Liver (tissue), 9 donors: ENCODE results near the gene SERHL2. TPM values are rescaled to one million over a fixed set of nuclear protein-coding genes. Genes with fewer than 3 reads are reported as not detected.
A peak's percentile ranks its signal among the peaks of the same experiment; 100 is the strongest.

Experiments used
- DNase-seq: peaks from one replicate; pipeline ENCODE4 v3.0.0-alpha.2; 2017; ENCODE audit warnings: low spot score
- H3K27ac ChIP-seq, 2 donors: one replicate each; pipeline ENCODE4 v1.7.0; 2013; ENCODE audit warnings: inconsistent platforms in 2 of 2, low read length in 2 of 2, control low read depth in 1 of 2, low read depth in 1 of 2, mild to moderate bottlenecking in 1 of 2
- H3K27me3 ChIP-seq, 4 donors: one replicate each; pipeline versions ENCODE4 v1.6.1 to v1.7.0; 2013; ENCODE audit warnings: low read length in 3 of 4, inconsistent platforms in 1 of 4, mild to moderate bottlenecking in 1 of 4, moderate library complexity in 1 of 4; ENCODE audit not compliant: control insufficient read depth in 4 of 4, insufficient read depth in 4 of 4
- H3K36me3 ChIP-seq, 4 donors: one replicate each; pipeline versions ENCODE4 v1.6.1 to v1.7.0; 2013; ENCODE audit warnings: low read length in 3 of 4, mild to moderate bottlenecking in 3 of 4, low read depth in 1 of 4, moderate library complexity in 1 of 4; ENCODE audit not compliant: control insufficient read depth in 4 of 4, insufficient read depth in 3 of 4
- H3K4me1 ChIP-seq, 4 donors: one replicate each; pipeline versions ENCODE4 v1.6.1 to v1.7.0; 2013; ENCODE audit warnings: low read length in 3 of 4, mild to moderate bottlenecking in 3 of 4, moderate library complexity in 1 of 4; ENCODE audit not compliant: control insufficient read depth in 4 of 4, insufficient read depth in 4 of 4
- H3K4me3 ChIP-seq, 3 donors: one replicate each; pipeline versions ENCODE4 v1.6.1 to v1.7.0; 2013; ENCODE audit warnings: low read length in 3 of 3, control low read depth in 1 of 3, low read depth in 1 of 3, mild to moderate bottlenecking in 1 of 3
- H3K9ac ChIP-seq, 2 donors: one replicate each; pipeline ENCODE4 v1.7.0; 2013; ENCODE audit warnings: low read length in 2 of 2, mild to moderate bottlenecking in 2 of 2, moderate library complexity in 2 of 2, control low read depth in 1 of 2, low read depth in 1 of 2
- H3K9me3 ChIP-seq, 4 donors: one replicate each; pipeline versions ENCODE4 v1.6.1 to v1.7.0; 2013; ENCODE audit warnings: low read length in 3 of 4; ENCODE audit not compliant: control insufficient read depth in 4 of 4
- EGR1 ChIP-seq, 2 donors: IDR thresholded peaks; 2 replicates each; pipeline ENCODE4 v1.6.1; 2016 to 2018; ENCODE audit warnings: antibody characterized with exemption in 2 of 2, low read depth in 2 of 2
- FOXA1 ChIP-seq: IDR thresholded peaks from 2 replicates; pipeline ENCODE4 v1.6.1; 2016; ENCODE audit warnings: antibody characterized with exemption
- FOXA2 ChIP-seq: IDR thresholded peaks from 2 replicates; pipeline ENCODE4 v1.6.1; 2016; ENCODE audit warnings: antibody characterized with exemption
- GABPA ChIP-seq, 2 donors: IDR thresholded peaks in 1 of 2; conservative IDR thresholded peaks in 1 of 2; 2 replicates each; pipeline ENCODE4 v1.6.1; 2016; ENCODE audit warnings: antibody characterized with exemption in 2 of 2, mild to moderate bottlenecking in 1 of 2, moderate library complexity in 1 of 2
- HNF4A ChIP-seq, 2 donors: conservative IDR thresholded peaks; 2 replicates each; pipeline ENCODE4 v1.6.1; 2016; ENCODE audit warnings: antibody characterized with exemption in 2 of 2, mild to moderate bottlenecking in 2 of 2
- HNF4G ChIP-seq: IDR thresholded peaks from 2 replicates; pipeline ENCODE4 v1.6.1; 2016; ENCODE audit warnings: antibody characterized with exemption
- JUND ChIP-seq, 2 donors: IDR thresholded peaks; 2 replicates each; pipeline ENCODE4 v1.6.1; 2016; ENCODE audit warnings: antibody characterized with exemption in 2 of 2
- MAX ChIP-seq: IDR thresholded peaks from 2 replicates; pipeline ENCODE4 v1.6.1; 2016; ENCODE audit warnings: antibody characterized with exemption
- NR2F2 ChIP-seq: IDR thresholded peaks from 2 replicates; pipeline ENCODE4 v1.6.1; 2016; ENCODE audit warnings: antibody characterized with exemption
- RAD21 ChIP-seq, 2 donors: IDR thresholded peaks; 2 replicates each; pipeline ENCODE4 v1.6.1; 2016; ENCODE audit warnings: antibody characterized with exemption in 2 of 2, mild to moderate bottlenecking in 2 of 2
- RXRA ChIP-seq, 2 donors: IDR thresholded peaks; 2 replicates each; pipeline ENCODE4 v1.6.1; 2017 to 2018; ENCODE audit warnings: antibody characterized with exemption in 2 of 2, mild to moderate bottlenecking in 1 of 2
- SP1 ChIP-seq: IDR thresholded peaks from 2 replicates; pipeline ENCODE4 v1.6.1; 2018; ENCODE audit warnings: antibody characterized with exemption, mild to moderate bottlenecking
- TAF1 ChIP-seq: conservative IDR thresholded peaks from 2 replicates; pipeline ENCODE4 v1.6.1; 2016; ENCODE audit warnings: antibody characterized with exemption, mild to moderate bottlenecking
- YY1 ChIP-seq: IDR thresholded peaks from 2 replicates; pipeline ENCODE4 v1.6.1; 2016; ENCODE audit warnings: antibody characterized with exemption, mild to moderate bottlenecking
- WGBS: extraction: QIAGEN DNeasy Blood & Tissue Kit; methylation state at CpG from one replicate; pipeline ENCODE4 v1.1.7; 2013; 5-methylcytosine and 5-hydroxymethylcytosine counted together
- polyA plus RNA-seq, 2 donors: library from polyadenylated mRNA; stranded (reverse) in 1 of 2; unstranded in 1 of 2; fragments of 200-250 nt in 1 of 2; fragments of >200 nt in 1 of 2; fragmentation: Nextera tagmentation in 1 of 2; extraction: Ambion mirVana in 1 of 2; gene quantifications; one replicate each; pipeline versions ENCODE4 v1.2.1 to v1.2.3, GENCODE V29; 2013 to 2015
- total RNA-seq, 2 donors: library from RNA; depleted of rRNA; stranded (reverse); fragments of >200 nt; gene quantifications; one replicate each; pipeline ENCODE4 v1.2.3, GENCODE V29; 2014
- TF ChIP-seq, protein P1 (sequence below): IDR thresholded peaks from 2 replicates; pipeline ENCODE4 v1.6.1; 2016; ENCODE audit warnings: antibody characterized with exemption, mild to moderate bottlenecking
- TF ChIP-seq, protein P2 (sequence below): IDR thresholded peaks from 2 replicates; pipeline ENCODE4 v1.6.1; 2016; ENCODE audit warnings: antibody characterized with exemption
- TF ChIP-seq, protein P3 (sequence below): fragments of 150-350 bp; IDR thresholded peaks from 2 replicates; pipeline ENCODE4 v1.5.1; 2017; ENCODE audit warnings: improper control_type of control experiment, low read depth, low read length; ENCODE audit not compliant: missing input control
- donor health status: healthy.
- donor health status: healthy.
- donor health status: healthy.
- donor health status: healthy.
- donor health status: healthy.

The SERHL2 gene
- total and polyA plus RNA-seq, 4 donors = 0.51 to 1.6 (median 0.69) TPM

- WGBS = 17% methylated on average over 2 of the region's 2 CpGs
- Histone ChIP-seq H3K9ac (no peak overlapping the region), H3K36me3 (no peaks in the 10 kb centered on the region), H3K9me3 (no peaks in the 10 kb centered on the region), H3K27me3 (no peaks in the 10 kb centered on the region), H3K27ac (no peak overlapping the region), H3K4me3 (no peak overlapping the region), H3K4me1 (no peaks in the 10 kb centered on the region)
- peak in 1 of 2 donors; percentile 65 for TF ChIP-seq HNF4A (conservative IDR thresholded peaks at IDR 0.05)
- TF ChIP-seq FOXA1 = no peak
- no peak for TF ChIP-seq JUND (IDR thresholded peaks at IDR 0.05)
- TF ChIP-seq RAD21 (IDR thresholded peaks at IDR 0.05) = no peak
- TF ChIP-seq, protein P1, sequence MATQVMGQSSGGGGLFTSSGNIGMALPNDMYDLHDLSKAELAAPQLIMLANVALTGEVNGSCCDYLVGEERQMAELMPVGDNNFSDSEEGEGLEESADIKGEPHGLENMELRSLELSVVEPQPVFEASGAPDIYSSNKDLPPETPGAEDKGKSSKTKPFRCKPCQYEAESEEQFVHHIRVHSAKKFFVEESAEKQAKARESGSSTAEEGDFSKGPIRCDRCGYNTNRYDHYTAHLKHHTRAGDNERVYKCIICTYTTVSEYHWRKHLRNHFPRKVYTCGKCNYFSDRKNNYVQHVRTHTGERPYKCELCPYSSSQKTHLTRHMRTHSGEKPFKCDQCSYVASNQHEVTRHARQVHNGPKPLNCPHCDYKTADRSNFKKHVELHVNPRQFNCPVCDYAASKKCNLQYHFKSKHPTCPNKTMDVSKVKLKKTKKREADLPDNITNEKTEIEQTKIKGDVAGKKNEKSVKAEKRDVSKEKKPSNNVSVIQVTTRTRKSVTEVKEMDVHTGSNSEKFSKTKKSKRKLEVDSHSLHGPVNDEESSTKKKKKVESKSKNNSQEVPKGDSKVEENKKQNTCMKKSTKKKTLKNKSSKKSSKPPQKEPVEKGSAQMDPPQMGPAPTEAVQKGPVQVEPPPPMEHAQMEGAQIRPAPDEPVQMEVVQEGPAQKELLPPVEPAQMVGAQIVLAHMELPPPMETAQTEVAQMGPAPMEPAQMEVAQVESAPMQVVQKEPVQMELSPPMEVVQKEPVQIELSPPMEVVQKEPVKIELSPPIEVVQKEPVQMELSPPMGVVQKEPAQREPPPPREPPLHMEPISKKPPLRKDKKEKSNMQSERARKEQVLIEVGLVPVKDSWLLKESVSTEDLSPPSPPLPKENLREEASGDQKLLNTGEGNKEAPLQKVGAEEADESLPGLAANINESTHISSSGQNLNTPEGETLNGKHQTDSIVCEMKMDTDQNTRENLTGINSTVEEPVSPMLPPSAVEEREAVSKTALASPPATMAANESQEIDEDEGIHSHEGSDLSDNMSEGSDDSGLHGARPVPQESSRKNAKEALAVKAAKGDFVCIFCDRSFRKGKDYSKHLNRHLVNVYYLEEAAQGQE = no peak
- no peak for TF ChIP-seq FOXA2
- TF ChIP-seq, protein P2, sequence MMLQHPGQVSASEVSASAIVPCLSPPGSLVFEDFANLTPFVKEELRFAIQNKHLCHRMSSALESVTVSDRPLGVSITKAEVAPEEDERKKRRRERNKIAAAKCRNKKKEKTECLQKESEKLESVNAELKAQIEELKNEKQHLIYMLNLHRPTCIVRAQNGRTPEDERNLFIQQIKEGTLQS = no peak
- TF ChIP-seq NR2F2 = no peak
- TF ChIP-seq TAF1 = no peak
- no peak for TF ChIP-seq YY1
- peak in 1 of 2 donors; percentile 37 for TF ChIP-seq RXRA (IDR thresholded peaks at IDR 0.05)
- TF ChIP-seq MAX = no peak
- peak; percentile 43 for TF ChIP-seq SP1
- TF ChIP-seq, protein P3, sequence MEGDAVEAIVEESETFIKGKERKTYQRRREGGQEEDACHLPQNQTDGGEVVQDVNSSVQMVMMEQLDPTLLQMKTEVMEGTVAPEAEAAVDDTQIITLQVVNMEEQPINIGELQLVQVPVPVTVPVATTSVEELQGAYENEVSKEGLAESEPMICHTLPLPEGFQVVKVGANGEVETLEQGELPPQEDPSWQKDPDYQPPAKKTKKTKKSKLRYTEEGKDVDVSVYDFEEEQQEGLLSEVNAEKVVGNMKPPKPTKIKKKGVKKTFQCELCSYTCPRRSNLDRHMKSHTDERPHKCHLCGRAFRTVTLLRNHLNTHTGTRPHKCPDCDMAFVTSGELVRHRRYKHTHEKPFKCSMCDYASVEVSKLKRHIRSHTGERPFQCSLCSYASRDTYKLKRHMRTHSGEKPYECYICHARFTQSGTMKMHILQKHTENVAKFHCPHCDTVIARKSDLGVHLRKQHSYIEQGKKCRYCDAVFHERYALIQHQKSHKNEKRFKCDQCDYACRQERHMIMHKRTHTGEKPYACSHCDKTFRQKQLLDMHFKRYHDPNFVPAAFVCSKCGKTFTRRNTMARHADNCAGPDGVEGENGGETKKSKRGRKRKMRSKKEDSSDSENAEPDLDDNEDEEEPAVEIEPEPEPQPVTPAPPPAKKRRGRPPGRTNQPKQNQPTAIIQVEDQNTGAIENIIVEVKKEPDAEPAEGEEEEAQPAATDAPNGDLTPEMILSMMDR = no peak
- TF ChIP-seq GABPA (IDR thresholded peaks at IDR 0.05 in 1 of 2, conservative IDR thresholded peaks at IDR 0.05 in 1 of 2) = no peak
- DNase-seq = no peak
Measured at GRCh38 chr22:42544686-42545085, 9.1 kb upstream of the SERHL2 start.

- WGBS = 74% methylated on average over 9 of the region's 9 CpGs
- DNase-seq = no peak
- H3K4me3 ChIP-seq = no peak overlapping the region
- H3K9ac ChIP-seq = no peak overlapping the region
- TF ChIP-seq GABPA (IDR thresholded peaks at IDR 0.05 in 1 of 2, conservative IDR thresholded peaks at IDR 0.05 in 1 of 2) (no peak), FOXA2 (no peak), RXRA (IDR thresholded peaks at IDR 0.05) (no peak), EGR1 (IDR thresholded peaks at IDR 0.05; ENCODE audit: low read depth in 2 of 2) (no peak), JUND (IDR thresholded peaks at IDR 0.05) (no peak), MAX (no peak), TAF1 (no peak), FOXA1 (no peak), YY1 (no peak), HNF4A (conservative IDR thresholded peaks at IDR 0.05) (no peak), HNF4G (no peak), NR2F2 (no peak), RAD21 (IDR thresholded peaks at IDR 0.05) (no peak)
- TF ChIP-seq, protein P1 = no peak
- TF ChIP-seq, protein P2 = no peak
- TF ChIP-seq, protein P3 = no peak
- H3K36me3 ChIP-seq = no peaks in the 10 kb centered on the region
- H3K27me3 ChIP-seq = no peaks in the 10 kb centered on the region
- no peaks in the 10 kb centered on the region for H3K9me3 ChIP-seq
- H3K27ac ChIP-seq = no peak overlapping the region
- H3K4me1 ChIP-seq = no peaks in the 10 kb centered on the region
Measured at GRCh38 chr22:42547562-42547961, 6.2 kb upstream of the SERHL2 start.
